SK-N-SH (cell line): ENCODE results near the gene PROSER2. TPM values are rescaled to one million over a fixed set of nuclear protein-coding genes. Genes with fewer than 3 reads are reported as not detected.

Experiments used
- CTCF ChIA-PET: fragments of 300-600, 350-600 bp; formaldehyde crosslinking; extraction: SDS; loops from one replicate; lab custom pipeline; 2021; lab: Yijun Ruan, JAX
- POLR2A ChIA-PET: fragments of 350-600 bp; sonication (Branson Sonifier 250); formaldehyde crosslinking; extraction: SDS; loops from one replicate; lab custom pipeline; 2020; ENCODE audit warnings: antibody characterized with exemption, inconsistent platforms; lab: Yijun Ruan, JAX
- DNase-seq: peaks from one replicate; pipeline ENCODE4 v3.0.0; 2012
- H2AFZ ChIP-seq: fragments of 200-600 bp; sonication (generic); 2 replicates; pipeline ENCODE4 v1.8.1; 2016; ENCODE audit warnings: antibody characterized with exemption, mild to moderate bottlenecking, low read depth
- H3F3A ChIP-seq: fragments of 200-600 bp; sonication (generic); replicated peaks from 2 replicates; pipeline ENCODE3; 2016; ENCODE audit warnings: antibody characterized with exemption, mild to moderate bottlenecking; ENCODE audit not compliant: insufficient read depth
- H3K27ac ChIP-seq, 2 experiments: fragments of 200-500 bp in 1 of 2; fragments of 200-600 bp in 1 of 2; sonication (Bioruptor generic) in 1 of 2; sonication (generic), shearing (Covaris generic) in 1 of 2; 2 replicates each; pipeline versions ENCODE4 v1.5.1 to v1.6.1; 2014 to 2016; ENCODE audit warnings: low read depth in 2 of 2, inconsistent platforms in 1 of 2, low read length in 1 of 2, mild to moderate bottlenecking in 1 of 2, mixed read lengths in 1 of 2
- H3K27me3 ChIP-seq: fragments of 200-600 bp; sonication (generic), shearing (Covaris generic); 2 replicates; pipeline ENCODE4 v1.6.1; 2016; ENCODE audit warnings: mixed run types; ENCODE audit not compliant: insufficient read depth
- H3K36me3 ChIP-seq, 2 experiments: fragments of 200-500 bp in 1 of 2; fragments of 200-600 bp in 1 of 2; sonication (Bioruptor generic) in 1 of 2; sonication (generic) in 1 of 2; replicated peaks in 1 of 2; 2 replicates each; pipeline versions ENCODE3 to v1.5.1; 2014 to 2016; ENCODE audit warnings: low read length in 1 of 2, mild to moderate bottlenecking in 1 of 2; ENCODE audit not compliant: insufficient read depth in 2 of 2, control insufficient read depth in 1 of 2
- H3K4me1 ChIP-seq, 2 experiments: fragments of 200-500 bp in 1 of 2; fragments of 200-600 bp in 1 of 2; sonication (Bioruptor generic) in 1 of 2; sonication (generic), shearing (Covaris generic) in 1 of 2; 2 replicates each; pipeline versions ENCODE4 v1.5.1 to v1.6.1; 2014 to 2016; ENCODE audit warnings: low read depth in 1 of 2, low read length in 1 of 2, mixed run types in 1 of 2; ENCODE audit not compliant: insufficient read depth in 2 of 2, control insufficient read depth in 1 of 2
- H3K4me2 ChIP-seq: fragments of 200-600 bp; sonication (generic), shearing (Covaris generic); 2 replicates; pipeline ENCODE4 v1.6.1; 2017; ENCODE audit warnings: mixed run types
- H3K4me3 ChIP-seq, 2 experiments: fragments of 200-500 bp in 1 of 2; fragments of 200-600 bp in 1 of 2; sonication (Bioruptor generic) in 1 of 2; sonication (generic), shearing (Covaris generic) in 1 of 2; 2 replicates each; pipeline versions ENCODE4 v1.5.1 to v1.8.1; 2014 to 2016; ENCODE audit warnings: low read depth in 2 of 2, inconsistent platforms in 1 of 2, low read length in 1 of 2, mild to moderate bottlenecking in 1 of 2, mixed read lengths in 1 of 2, moderate library complexity in 1 of 2
- H3K79me2 ChIP-seq: fragments of 200-600 bp; sonication (generic); 2 replicates; pipeline ENCODE4 v1.8.1; 2017; ENCODE audit warnings: mild to moderate bottlenecking; ENCODE audit not compliant: insufficient read depth
- H3K9ac ChIP-seq: fragments of 200-600 bp; sonication (generic); 2 replicates; pipeline ENCODE4 v1.6.1; 2017; ENCODE audit warnings: mixed run types
- H3K9me2 ChIP-seq: fragments of 200-600 bp; sonication (generic); 2 replicates; pipeline ENCODE4 v1.6.1; 2017; ENCODE audit warnings: mixed run types
- H3K9me3 ChIP-seq: fragments of 200-600 bp; sonication (generic); 2 replicates; pipeline ENCODE4 v1.6.1; 2017; ENCODE audit warnings: mixed run types, mild to moderate bottlenecking, moderate library complexity
- H4K20me1 ChIP-seq: fragments of 200-600 bp; sonication (generic); 2 replicates; pipeline ENCODE4 v1.6.1; 2017; ENCODE audit warnings: mild to moderate bottlenecking, mixed run types; ENCODE audit not compliant: insufficient read depth
- CHD2 ChIP-seq: fragments of 150-350 bp; IDR thresholded peaks from 2 replicates; pipeline ENCODE4 v1.6.1; 2018; ENCODE audit warnings: low read length; ENCODE audit not compliant: partially characterized antibody
- ELF1 ChIP-seq: IDR thresholded peaks from 2 replicates; pipeline ENCODE4 v1.4.0; 2012
- EP300 ChIP-seq, 2 experiments: IDR thresholded peaks; 2 replicates each; pipeline versions ENCODE4 v1.4.0 to v1.6.1; 2012; ENCODE audit warnings: borderline replicate concordance in 1 of 2, low read depth in 1 of 2, low read length in 1 of 2
- EZH2phosphoT487 ChIP-seq: fragments of 200-600 bp; sonication (generic); IDR thresholded peaks from 2 replicates; pipeline ENCODE4 v1.6.1; 2017; ENCODE audit warnings: low read depth, mixed run types, mild to moderate bottlenecking, antibody characterized with exemption, moderate library complexity, borderline replicate concordance
- FOSL2 ChIP-seq: IDR thresholded peaks from 2 replicates; pipeline ENCODE4 v1.4.0; 2012; ENCODE audit warnings: low read depth, mild to moderate bottlenecking, moderate library complexity, borderline replicate concordance
- FOXJ3 ChIP-seq: sonication (generic); formaldehyde crosslinking; IDR thresholded peaks from 2 replicates; pipeline ENCODE4 v1.5.1; 2020; ENCODE audit warnings: mild to moderate bottlenecking, missing genetic modification reagents
- GATA2 ChIP-seq: sonication (generic); formaldehyde crosslinking; IDR thresholded peaks from 2 replicates; pipeline ENCODE4 v1.5.0; 2020; ENCODE audit warnings: mild to moderate bottlenecking, missing genetic modification reagents
- MEF2A ChIP-seq: IDR thresholded peaks from 2 replicates; pipeline ENCODE4 v1.4.0; 2012; ENCODE audit warnings: low read depth, borderline replicate concordance
- MXI1 ChIP-seq: IDR thresholded peaks from 2 replicates; pipeline ENCODE4 v1.6.1; 2012; ENCODE audit warnings: mild to moderate bottlenecking, low read depth, low read length, improper control_type of control experiment
- NRF1 ChIP-seq: IDR thresholded peaks from 2 replicates; pipeline ENCODE4 v1.6.1; 2012; ENCODE audit warnings: low read depth, mild to moderate bottlenecking, low read length
- POLR2AphosphoS5 ChIP-seq: IDR thresholded peaks from 2 replicates; pipeline ENCODE4 v1.6.1; 2012; ENCODE audit warnings: low read depth, low read length
- RAD21 ChIP-seq: IDR thresholded peaks from 2 replicates; pipeline ENCODE4 v1.6.1; 2012; ENCODE audit warnings: mild to moderate bottlenecking, low read length
- RCOR1 ChIP-seq: fragments of 150-350 bp; IDR thresholded peaks from 2 replicates; pipeline ENCODE4 v1.6.1; 2017; ENCODE audit warnings: antibody characterized with exemption, low read length
- REST ChIP-seq: IDR thresholded peaks from 2 replicates; pipeline ENCODE4 v1.6.1; 2012; ENCODE audit warnings: mild to moderate bottlenecking, low read depth, low read length, moderate library complexity
- RFX5 ChIP-seq: IDR thresholded peaks from 2 replicates; pipeline ENCODE4 v1.6.1; 2012; ENCODE audit warnings: mild to moderate bottlenecking, improper control_type of control experiment, low read length
- SIN3A ChIP-seq: IDR thresholded peaks from 2 replicates; pipeline ENCODE4 v1.6.1; 2012; ENCODE audit warnings: low read depth, mild to moderate bottlenecking, low read length, moderate library complexity, borderline replicate concordance
- TCF12 ChIP-seq: IDR thresholded peaks from 2 replicates; pipeline ENCODE4 v1.4.0; 2012
- TEAD4 ChIP-seq: IDR thresholded peaks from 2 replicates; pipeline ENCODE4 v1.4.0; 2012; ENCODE audit warnings: mild to moderate bottlenecking, borderline replicate concordance; ENCODE audit not compliant: insufficient read depth
- USF2 ChIP-seq: fragments of 150-350 bp; IDR thresholded peaks from 2 replicates; pipeline ENCODE4 v1.6.1; 2017; ENCODE audit warnings: antibody characterized with exemption, low read length, low read depth, borderline replicate concordance
- YY1 ChIP-seq: IDR thresholded peaks from 2 replicates; pipeline ENCODE4 v1.4.0; 2012; ENCODE audit warnings: low read depth, mild to moderate bottlenecking
- ZBTB33 ChIP-seq: IDR thresholded peaks from 2 replicates; pipeline ENCODE4 v1.4.0; 2012; ENCODE audit warnings: low read depth, borderline replicate concordance
- WGBS: methylation state at CpG from one replicate; pipeline ENCODE4 v1.1.6; 2017; ENCODE audit warnings: low lambda C conversion rate; 5-methylcytosine and 5-hydroxymethylcytosine counted together
- polyA plus RNA-seq, 3 experiments: library from polyadenylated mRNA; depleted of rRNA; stranded (reverse); fragments of >200 nt; gene quantifications; 2 replicates each; pipeline ENCODE4 v1.2.3, GENCODE V29; 2012

The PROSER2 gene
- polyA plus RNA-seq, 1 of the 3 experiments (the other 2 are of a cell fraction), result 0.95 TPM

GRCh38 chr10:11895598-11895997, 72.4 kb downstream of the PROSER2 start:
- Histone ChIP-seq H4K20me1 (no peaks in the 10 kb centered on the region), H3K4me2 (no peak overlapping the region), H3F3A (no peaks in the 10 kb centered on the region), H3K27me3 (no peaks in the 10 kb centered on the region)
- CTCF ChIA-PET, result no interaction called here
- POLR2A ChIA-PET, result no interaction called here
- no peak for TF ChIP-seq POLR2AphosphoS5
- TF ChIP-seq EZH2phosphoT487, result no peak
- TF ChIP-seq NRF1, result no peak
- no peak for TF ChIP-seq ZBTB33
- no peak for TF ChIP-seq MEF2A
- no peak for TF ChIP-seq ELF1
- TF ChIP-seq, all 33 proteins: peak for 0
- Histone ChIP-seq H3K79me2 (no peaks in the 10 kb centered on the region), H3K9me2 (no peaks in the 10 kb centered on the region), H3K9ac (no peak overlapping the region), H3K4me3 (no peak overlapping the region), H3K36me3 (no peaks in the 10 kb centered on the region), H3K4me1 (peaks cover 0 to 3% of the 10 kb centered on the region in 2 experiments; a peak in 1 of 4 replicates), H2AFZ (no peak overlapping the region), H3K27ac (no peak overlapping the region), H3K9me3 (no peaks in the 10 kb centered on the region)
- no peak for DNase-seq
- WGBS, result 70% methylated on average over 5 of the region's 5 CpGs

GRCh38 chr10:11896549-11897200, 73.5 kb downstream of the PROSER2 start:
- H3K4me2 ChIP-seq, result no peak overlapping the region
- no peak overlapping the region for H3K4me3 ChIP-seq
- peaks cover 0 to 3% of the 10 kb centered on the region in 2 experiments; a peak in 1 of 4 replicates for H3K4me1 ChIP-seq
- no peaks in the 10 kb centered on the region for H3F3A ChIP-seq
- DNase-seq, result no peak
- POLR2A ChIA-PET, result no interaction called here
- no peaks in the 10 kb centered on the region for H3K36me3 ChIP-seq
- no peaks in the 10 kb centered on the region for H3K27me3 ChIP-seq
- CTCF ChIA-PET, result no interaction called here
- H4K20me1 ChIP-seq, result no peaks in the 10 kb centered on the region
- WGBS, result 70% methylated on average over 5 of the region's 5 CpGs
- no peaks in the 10 kb centered on the region for H3K9me3 ChIP-seq
- H3K27ac ChIP-seq, result no peak overlapping the region
- H2AFZ ChIP-seq, result no peak overlapping the region
- no peaks in the 10 kb centered on the region for H3K9me2 ChIP-seq
- H3K9ac ChIP-seq, result no peak overlapping the region
- H3K79me2 ChIP-seq, result no peaks in the 10 kb centered on the region
- no peak for TF ChIP-seq MXI1
- no peak for TF ChIP-seq EZH2phosphoT487
- TF ChIP-seq TCF12, result no peak
- TF ChIP-seq CHD2, result no peak
- no peak for TF ChIP-seq SIN3A
- no peak for TF ChIP-seq YY1
- TF ChIP-seq RAD21, result no peak
- no peak for TF ChIP-seq RCOR1
- TF ChIP-seq REST, result no peak
- no peak for TF ChIP-seq FOXJ3
- no peak for TF ChIP-seq USF2
- no peak for TF ChIP-seq EP300 (IDR thresholded peaks at IDR 0.05; ENCODE audit: borderline replicate concordance in 1 of 2, low read depth in 1 of 2, low read length in 1 of 2)
- no peak for TF ChIP-seq FOSL2
- no peak for TF ChIP-seq TEAD4
- TF ChIP-seq RFX5, result no peak
- TF ChIP-seq GATA2 (CRISPR knock-in tag), result no peak
